Mucosa of stomach (tissue), 1 donor: Measurements from ENCODE around the gene DLG1.

Experiments used
- H3K27me3 ChIP-seq: one replicate; pipeline ENCODE4 v1.7.0; 2013; ENCODE audit warnings: mild to moderate bottlenecking, low read length; ENCODE audit not compliant: control insufficient read depth, insufficient read depth
- H3K36me3 ChIP-seq: one replicate; pipeline ENCODE4 v1.7.0; 2013; ENCODE audit warnings: low read length; ENCODE audit not compliant: control insufficient read depth, insufficient read depth
- H3K4me1 ChIP-seq: one replicate; pipeline ENCODE4 v1.7.0; 2013; ENCODE audit warnings: mild to moderate bottlenecking, low read length; ENCODE audit not compliant: control insufficient read depth, insufficient read depth
- H3K4me3 ChIP-seq: one replicate; pipeline ENCODE4 v1.7.0; 2013; ENCODE audit warnings: low read length
- H3K9ac ChIP-seq: one replicate; pipeline ENCODE4 v1.7.0; 2013; ENCODE audit warnings: mild to moderate bottlenecking, low read length, moderate library complexity
- H3K9me3 ChIP-seq: one replicate; pipeline ENCODE4 v1.7.0; 2013; ENCODE audit warnings: mild to moderate bottlenecking, low read length, moderate library complexity; ENCODE audit not compliant: control insufficient read depth
- donor health status: Pancreatic carcinoma.

The DLG1 gene

GRCh38 chr3:197229836-197230235 is 68.6 kb downstream of the DLG1 start:
- no peak overlapping the region for H3K4me3 ChIP-seq
- no peaks in the 10 kb centered on the region for H3K36me3 ChIP-seq
- peaks cover 5% of the 10 kb centered on the region for H3K4me1 ChIP-seq
- no peak overlapping the region for H3K9ac ChIP-seq
- no peaks in the 10 kb centered on the region for H3K27me3 ChIP-seq
- no peaks in the 10 kb centered on the region for H3K9me3 ChIP-seq

- no peaks in the 10 kb centered on the region for H3K27me3 ChIP-seq
- peaks cover 5% of the 10 kb centered on the region for H3K4me1 ChIP-seq
- H3K4me3 ChIP-seq: no peak overlapping the region
- no peaks in the 10 kb centered on the region for H3K9me3 ChIP-seq
- no peaks in the 10 kb centered on the region for H3K36me3 ChIP-seq
- no peak overlapping the region for H3K9ac ChIP-seq
Measured at GRCh38 chr3:197229178-197229577, 69.2 kb downstream of the DLG1 start.

- H3K4me3 ChIP-seq: no peak overlapping the region
- H3K9me3 ChIP-seq: no peaks in the 10 kb centered on the region
- peaks cover 10% of the 10 kb centered on the region for H3K4me1 ChIP-seq
- no peaks in the 10 kb centered on the region for H3K27me3 ChIP-seq
- H3K9ac ChIP-seq: no peak overlapping the region
- H3K36me3 ChIP-seq: no peaks in the 10 kb centered on the region
Measured at GRCh38 chr3:197227780-197228574, 70.4 kb downstream of the DLG1 start.

- H3K27me3 ChIP-seq: no peaks in the 10 kb centered on the region
- H3K9ac ChIP-seq: no peak overlapping the region
- H3K9me3 ChIP-seq: no peaks in the 10 kb centered on the region
- H3K4me1 ChIP-seq: peaks cover 23% of the 10 kb centered on the region
- H3K36me3 ChIP-seq: no peaks in the 10 kb centered on the region
- H3K4me3 ChIP-seq: no peak overlapping the region
Measured at GRCh38 chr3:197226179-197226578, 72.2 kb downstream of the DLG1 start.

- H3K9ac ChIP-seq: no peak overlapping the region
- H3K36me3 ChIP-seq: no peaks in the 10 kb centered on the region
- H3K4me1 ChIP-seq: peaks cover 25% of the 10 kb centered on the region
- H3K9me3 ChIP-seq: no peaks in the 10 kb centered on the region
- no peak overlapping the region for H3K4me3 ChIP-seq
- no peaks in the 10 kb centered on the region for H3K27me3 ChIP-seq
Measured at GRCh38 chr3:197225579-197225978, 72.8 kb downstream of the DLG1 start.

- H3K9ac ChIP-seq: no peak overlapping the region
- peaks cover 21% of the 10 kb centered on the region for H3K4me1 ChIP-seq
- no peak overlapping the region for H3K4me3 ChIP-seq
Measured at GRCh38 chr3:197224034-197224444, 74.4 kb downstream of the DLG1 start.

GRCh38 chr3:197222937-197223370 is 75.5 kb downstream of the DLG1 start:
- no peak overlapping the region for H3K9ac ChIP-seq
- H3K4me1 ChIP-seq: peaks cover 21% of the 10 kb centered on the region
- H3K4me3 ChIP-seq: no peak overlapping the region
- no peaks in the 10 kb centered on the region for H3K9me3 ChIP-seq
- no peaks in the 10 kb centered on the region for H3K27me3 ChIP-seq
- no peaks in the 10 kb centered on the region for H3K36me3 ChIP-seq

More at GRCh38 chr3:197224034-197224444, 74.4 kb downstream of the DLG1 start:
- H3K9me3 ChIP-seq: no peaks in the 10 kb centered on the region
- no peaks in the 10 kb centered on the region for H3K36me3 ChIP-seq
- no peaks in the 10 kb centered on the region for H3K27me3 ChIP-seq

GRCh38 chr3:197219619-197220018 is 78.8 kb downstream of the DLG1 start:
- Histone ChIP-seq H3K9ac (no peak overlapping the region), H3K9me3 (no peaks in the 10 kb centered on the region), H3K36me3 (no peaks in the 10 kb centered on the region), H3K4me3 (no peak overlapping the region), H3K27me3 (no peaks in the 10 kb centered on the region), H3K4me1 (peaks cover 21% of the 10 kb centered on the region)

- Histone ChIP-seq H3K9me3 (no peaks in the 10 kb centered on the region), H3K4me1 (peaks cover 19% of the 10 kb centered on the region), H3K36me3 (no peaks in the 10 kb centered on the region), H3K9ac (no peak overlapping the region), H3K27me3 (no peaks in the 10 kb centered on the region), H3K4me3 (no peak overlapping the region)
Measured at GRCh38 chr3:197218210-197218609, 80.2 kb downstream of the DLG1 start.

GRCh38 chr3:197216914-197217313 is 81.5 kb downstream of the DLG1 start:
- Histone ChIP-seq H3K27me3 (no peaks in the 10 kb centered on the region), H3K4me1 (peaks cover 10% of the 10 kb centered on the region), H3K9ac (no peak overlapping the region), H3K36me3 (no peaks in the 10 kb centered on the region), H3K4me3 (no peak overlapping the region), H3K9me3 (no peaks in the 10 kb centered on the region)

GRCh38 chr3:197216169-197216860 is 82.1 kb downstream of the DLG1 start:
- Histone ChIP-seq H3K4me3 (no peak overlapping the region), H3K27me3 (no peaks in the 10 kb centered on the region), H3K9me3 (no peaks in the 10 kb centered on the region), H3K9ac (no peak overlapping the region), H3K36me3 (no peaks in the 10 kb centered on the region), H3K4me1 (peaks cover 4% of the 10 kb centered on the region)

GRCh38 chr3:197212290-197212689 is 86.1 kb downstream of the DLG1 start:
- H3K9me3 ChIP-seq: no peaks in the 10 kb centered on the region
- H3K36me3 ChIP-seq: no peaks in the 10 kb centered on the region
- no peak overlapping the region for H3K9ac ChIP-seq
- no peak overlapping the region for H3K4me3 ChIP-seq
- no peaks in the 10 kb centered on the region for H3K4me1 ChIP-seq
- no peaks in the 10 kb centered on the region for H3K27me3 ChIP-seq
